NCI-H526 (cell line): Measurements from ENCODE around the gene GPX6.
"Not testable (repeated sequence)": the region's sequence is repeated elsewhere in the genome, so short reads cannot be mapped to it uniquely, and the experiment has no call there.

Experiments used
- DNase-seq, 2 experiments: peaks; one replicate each; lab custom pipeline; 2025; lab: John Stamatoyannopoulos, UW

Gene GPX6

DNA sequence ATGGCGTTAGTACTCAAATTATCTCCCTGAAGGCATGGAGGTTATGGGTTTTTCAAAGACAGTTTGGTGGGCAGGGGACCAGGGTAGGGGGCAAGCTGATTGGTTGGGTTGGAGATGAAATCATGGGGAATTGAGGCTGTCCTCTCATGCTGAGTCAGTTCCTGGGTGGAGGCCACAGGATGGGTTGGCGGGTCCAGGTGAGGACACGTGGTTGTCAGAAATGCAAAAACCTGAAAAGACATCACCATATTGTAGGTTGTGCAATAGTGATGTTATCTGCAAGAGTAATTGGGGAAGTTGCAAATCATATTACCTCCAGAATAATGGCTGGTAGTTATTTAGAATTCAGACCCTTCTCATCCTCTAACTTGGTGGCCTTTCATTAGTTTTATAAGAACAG, 30.1 kb downstream of the GPX6 start:
- DNase-seq, result no peak

DNA sequence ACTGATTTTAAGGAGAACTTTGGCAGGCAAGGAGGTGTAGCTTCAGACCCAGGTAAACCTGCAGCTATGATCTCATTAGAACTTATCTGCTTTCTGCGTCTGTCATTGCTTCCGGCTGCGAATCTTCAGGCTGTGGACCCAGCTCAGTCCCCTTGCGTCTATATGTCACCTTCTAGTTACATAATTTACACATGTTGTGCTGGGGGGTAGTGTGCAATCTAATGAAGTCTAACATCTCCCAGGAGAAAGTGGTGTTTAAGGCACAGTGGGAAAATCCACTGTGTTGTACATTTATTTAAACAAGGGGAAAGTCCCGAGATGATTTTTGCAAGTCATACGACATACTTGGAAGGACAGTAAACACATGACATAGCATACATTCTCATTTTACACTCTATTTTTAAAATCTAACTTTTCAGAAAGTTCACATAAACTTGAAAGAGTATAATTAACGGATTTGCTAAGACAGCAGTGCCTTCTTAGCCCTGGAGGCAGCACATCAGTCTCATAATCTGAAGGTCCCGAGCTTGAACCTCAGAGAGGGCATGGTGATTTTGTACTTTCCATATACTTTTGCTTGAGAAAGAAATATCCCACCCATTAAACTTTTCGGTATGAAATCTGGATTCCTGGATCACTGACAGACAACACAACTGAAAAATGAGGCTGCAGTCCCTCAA, 35.2 kb downstream of the GPX6 start:
- DNase-seq, result no peak

GRCh38 chr6:28478518-28478917, 37.1 kb downstream of the GPX6 start:
- no peak for DNase-seq

DNA sequence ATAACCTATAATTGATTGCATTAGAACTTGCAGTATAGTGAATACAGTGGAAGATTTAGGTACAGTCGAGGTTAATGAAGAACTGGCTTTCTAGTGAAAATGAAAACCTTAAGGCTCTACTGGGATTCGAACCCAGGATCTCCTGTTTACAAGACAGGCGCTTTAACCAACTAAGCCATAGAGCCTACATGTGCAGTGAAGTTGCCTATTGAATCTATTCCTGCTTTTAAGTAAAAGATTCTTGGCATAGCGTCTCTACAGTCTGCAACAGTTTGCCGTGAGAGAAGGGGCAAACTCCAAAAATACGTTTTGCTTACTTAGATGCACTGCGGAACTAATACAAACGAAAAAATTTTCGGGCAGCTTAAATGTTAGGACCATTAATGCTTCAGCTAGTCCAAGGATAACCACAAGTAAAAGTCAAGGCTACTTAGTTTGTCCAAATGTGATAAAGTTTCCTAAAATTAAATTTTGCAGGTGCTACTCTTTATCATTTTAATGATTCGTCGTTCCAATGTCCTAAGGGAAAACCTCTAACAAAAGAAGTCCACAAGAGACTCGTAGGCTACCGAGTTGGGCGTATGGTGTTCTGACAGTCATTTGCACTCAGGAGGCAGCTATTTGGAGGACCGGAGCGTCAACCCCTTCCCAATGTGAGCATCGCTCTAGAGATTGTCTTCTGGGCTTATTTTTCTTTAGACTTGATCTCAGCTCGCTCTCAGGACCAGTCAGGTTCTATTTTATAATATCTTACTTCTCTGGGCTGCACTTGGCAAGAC, 41.0 kb downstream of the GPX6 start:
- DNase-seq, result peak; percentile 31 to 52

DNA sequence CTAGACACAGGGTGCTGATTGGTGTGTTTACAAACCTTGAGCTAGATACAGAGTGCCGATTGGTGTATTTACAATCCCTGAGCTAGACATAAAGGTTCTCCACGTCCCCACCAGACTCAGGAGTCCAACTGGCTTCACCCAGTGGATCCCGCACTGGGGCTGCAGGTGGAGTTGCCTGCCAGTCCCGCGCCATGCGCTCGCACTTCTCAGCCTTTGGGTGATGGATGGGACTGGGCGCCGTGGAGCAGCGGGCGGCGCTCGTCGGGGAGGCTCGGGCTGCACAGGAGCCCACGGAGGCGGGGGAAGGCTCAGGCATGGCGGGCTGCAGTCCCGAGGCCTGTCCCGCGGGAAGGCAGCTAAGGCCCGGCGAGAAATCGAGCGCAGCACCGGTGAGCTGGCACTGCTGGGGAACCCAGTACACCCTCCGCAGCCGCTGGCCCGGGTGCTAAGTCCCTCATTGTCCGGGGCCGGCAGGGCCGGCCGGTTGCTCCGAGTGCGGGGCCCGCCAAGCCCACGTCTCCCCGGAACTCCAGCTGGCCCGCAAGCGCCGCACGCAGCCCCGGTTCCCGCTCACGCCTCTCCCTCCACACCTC, 46.3 kb downstream of the GPX6 start:
- not testable (repeated sequence) for DNase-seq

DNA sequence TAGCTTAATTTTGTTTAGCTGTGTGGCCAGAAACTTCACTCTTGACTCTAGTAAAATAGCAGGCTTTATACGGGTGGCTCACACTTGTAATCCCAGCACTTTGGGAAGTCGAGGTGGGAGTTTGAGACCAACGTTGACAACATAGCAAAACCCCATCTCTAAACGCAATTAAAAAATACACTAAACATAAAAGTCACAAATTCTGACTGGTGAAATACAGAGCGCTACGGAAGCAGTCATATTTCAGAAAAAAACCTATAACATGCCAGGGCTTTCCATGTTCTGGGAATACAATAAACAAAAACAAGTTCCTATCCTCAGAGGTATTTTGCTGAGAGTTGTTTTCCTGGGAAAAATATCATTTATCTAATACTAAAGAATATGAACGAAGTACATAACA, 47.5 kb downstream of the GPX6 start:
- no peak for DNase-seq

- no peak for DNase-seq
Measured at GRCh38 chr6:28462401-28462800, 53.2 kb downstream of the GPX6 start.

DNA sequence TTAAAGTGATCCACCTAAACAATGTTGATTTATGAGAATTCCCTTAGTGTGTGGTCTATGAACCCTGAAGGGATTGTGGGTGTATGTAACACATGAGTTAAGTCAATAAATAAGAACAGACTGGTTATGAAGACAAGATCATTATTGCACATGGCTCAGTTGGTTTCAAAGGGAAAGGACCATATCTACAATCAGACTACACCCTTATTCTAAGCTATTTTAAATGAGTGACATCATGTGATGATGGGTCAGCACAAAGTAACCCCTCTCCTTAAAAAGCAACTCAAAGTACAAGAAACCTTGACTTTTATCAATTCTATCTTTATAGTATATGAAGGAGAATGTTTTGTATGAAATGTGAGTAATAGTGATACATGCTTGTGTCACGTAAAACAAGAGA, 57.0 kb downstream of the GPX6 start:
- no peak for DNase-seq
